CD4-positive, alpha-beta T cell treated with Interleukin-17A for 1 hour (primary cell): ENCODE results near the gene MREG.
"Not testable (repeated sequence)": the region's sequence is repeated elsewhere in the genome, so short reads cannot be mapped to it uniquely, and the experiment has no call there.

Experiments
- DNase-seq: peaks from one replicate; pipeline ENCODE4 v3.0.0-alpha.2; 2020

The MREG gene

DNA sequence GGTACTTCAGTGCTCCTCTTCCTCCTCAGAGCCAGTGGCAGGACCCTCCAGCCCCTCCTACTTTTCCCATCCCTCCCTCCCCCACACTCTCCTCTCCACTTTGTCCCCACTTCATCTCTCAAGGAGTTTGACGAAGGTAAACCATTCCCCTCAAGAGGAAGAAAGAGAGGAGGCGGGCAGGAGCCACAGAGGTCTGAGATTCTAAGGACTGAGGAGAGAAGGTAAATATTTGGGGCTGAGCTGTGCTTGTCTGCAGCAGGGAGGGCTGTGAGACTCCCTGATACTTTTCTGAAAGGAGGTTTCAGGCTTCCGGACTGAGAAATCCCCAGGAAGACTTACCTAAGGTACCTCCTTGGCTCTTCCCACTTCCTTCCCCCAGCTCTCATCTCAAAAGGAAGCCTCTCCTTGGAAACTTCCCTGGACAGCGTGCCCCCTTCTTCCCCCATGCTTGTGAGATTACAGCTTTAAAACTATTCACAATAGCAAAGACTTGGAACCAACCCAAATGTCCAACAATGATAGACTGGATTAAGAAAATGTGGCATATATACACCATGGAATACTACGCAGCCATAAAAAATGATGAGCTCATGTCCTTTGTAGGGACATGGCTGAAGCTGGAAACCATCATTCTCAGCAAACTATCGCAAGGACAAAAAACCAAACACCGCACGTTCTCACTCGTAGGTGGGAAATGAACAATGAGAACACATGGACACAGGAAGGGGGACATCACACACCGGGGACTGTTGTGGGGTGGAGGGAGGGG, 55.8 kb downstream of the MREG start:
- DNase-seq, result not testable (repeated sequence)

DNA sequence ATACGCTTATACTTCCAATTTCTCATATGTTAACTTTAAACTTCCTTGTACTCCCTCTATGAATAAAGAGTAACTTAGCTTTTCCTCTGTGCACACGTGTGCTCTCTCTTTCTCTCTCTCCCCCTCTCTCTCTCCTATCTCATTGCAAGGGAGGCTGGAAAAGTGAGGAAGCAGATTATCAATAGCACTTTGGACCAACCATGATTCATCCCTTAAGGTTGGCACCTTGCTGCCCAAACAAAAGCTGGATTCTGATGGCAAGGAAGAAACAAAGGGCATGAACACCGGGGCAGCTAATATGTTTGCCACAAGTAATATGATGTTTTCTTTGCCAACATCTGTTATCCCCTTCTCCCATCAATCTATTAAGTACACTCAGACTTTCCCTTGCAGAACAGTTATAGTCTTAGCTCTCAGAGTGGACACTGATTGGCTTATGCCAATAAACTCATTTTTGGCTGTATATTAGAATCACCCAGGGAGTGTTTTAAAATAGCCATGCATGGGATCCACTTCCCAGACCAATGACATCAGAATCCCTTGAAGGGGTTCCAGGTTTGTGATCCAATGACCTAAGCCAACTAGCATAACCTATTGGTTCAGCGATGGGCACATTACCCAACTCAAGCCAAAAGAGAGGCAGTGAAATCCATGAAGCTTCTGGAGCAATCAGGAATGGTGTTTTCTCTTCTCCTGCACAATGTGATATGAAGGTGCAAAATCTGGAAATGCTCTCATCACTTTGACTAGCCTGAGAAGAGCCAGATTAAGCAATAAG, 60.3 kb downstream of the MREG start:
- DNase-seq, result no peak

- DNase-seq, result no peak
Measured at GRCh38 chr2:215951558-215951957, 61.8 kb downstream of the MREG start.

DNA sequence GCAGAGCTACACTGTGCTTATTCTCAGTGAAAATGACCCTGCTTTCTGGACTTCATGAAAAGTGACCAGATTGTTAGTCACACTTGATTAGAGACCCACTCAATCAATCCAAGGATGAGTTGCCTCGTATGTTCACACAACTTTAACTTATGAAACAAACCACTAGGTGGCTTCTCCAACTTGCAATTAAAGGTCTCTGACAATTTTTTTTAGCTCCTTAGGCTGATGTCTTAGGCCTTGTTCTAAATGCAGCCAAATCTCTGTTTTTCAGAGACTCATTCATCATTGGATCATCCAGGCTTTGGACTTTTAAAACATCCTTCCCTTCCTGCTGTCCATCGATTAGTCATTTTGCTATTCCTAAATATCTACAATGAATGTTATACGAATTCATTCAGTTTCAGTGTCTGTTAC, 63.4 kb downstream of the MREG start:
- peak; percentile 51 for DNase-seq

- DNase-seq, result no peak
Measured at GRCh38 chr2:215948051-215948450, 65.3 kb downstream of the MREG start.

DNA sequence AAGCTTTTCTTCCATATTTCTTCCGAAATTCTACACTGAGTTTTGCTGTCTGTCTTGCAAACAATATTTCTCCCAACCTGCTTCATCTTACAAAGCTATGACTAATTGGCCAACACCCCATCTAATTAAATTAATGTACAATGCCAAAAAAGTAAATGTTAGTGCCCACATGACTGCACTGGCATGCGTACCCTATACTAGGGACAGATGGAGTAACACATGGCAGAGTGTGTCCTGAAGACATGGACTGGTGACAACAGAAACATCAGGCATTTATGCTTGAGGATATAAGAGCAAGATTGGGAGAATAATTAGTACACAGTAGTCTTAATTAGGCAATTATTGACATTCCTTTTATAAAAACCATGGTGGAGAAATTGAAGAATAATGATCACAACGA, 66.8 kb downstream of the MREG start:
- no peak for DNase-seq

GRCh38 chr2:215942194-215942593, 71.2 kb downstream of the MREG start:
- DNase-seq, result no peak

- no peak for DNase-seq
Measured at GRCh38 chr2:215941726-215942125, 71.6 kb downstream of the MREG start.

GRCh38 chr2:215940645-215941184, 72.6 kb downstream of the MREG start:
- DNase-seq, result no peak

GRCh38 chr2:215937190-215937589, 76.2 kb downstream of the MREG start:
- DNase-seq, result no peak

DNA sequence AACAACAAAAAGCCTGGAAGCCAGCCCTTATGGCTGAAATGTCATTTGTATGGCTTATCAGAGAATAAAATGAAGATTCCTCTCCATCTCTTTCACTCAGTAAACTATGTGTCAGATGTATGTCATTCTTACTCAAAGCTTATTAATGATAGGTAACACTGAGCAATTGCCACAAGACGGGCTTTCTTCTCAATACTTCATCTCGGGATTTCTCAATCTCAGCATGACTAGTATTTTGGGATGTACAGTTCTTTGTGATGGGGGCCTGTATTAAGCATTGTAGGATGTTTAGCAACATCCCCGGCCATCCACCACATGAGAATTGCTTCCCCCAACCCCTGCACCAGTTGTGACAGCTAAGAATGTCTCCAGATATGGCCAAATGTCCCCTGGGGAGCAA, 80.2 kb downstream of the MREG start:
- DNase-seq, result no peak

- peak; percentile 55 for DNase-seq
Measured at GRCh38 chr2:215931256-215931903, 82.0 kb downstream of the MREG start.

- no peak for DNase-seq
Measured at GRCh38 chr2:215930505-215931253, 82.7 kb downstream of the MREG start.

- DNase-seq, result no peak
Measured at GRCh38 chr2:215929602-215930335, 83.6 kb downstream of the MREG start.

DNA sequence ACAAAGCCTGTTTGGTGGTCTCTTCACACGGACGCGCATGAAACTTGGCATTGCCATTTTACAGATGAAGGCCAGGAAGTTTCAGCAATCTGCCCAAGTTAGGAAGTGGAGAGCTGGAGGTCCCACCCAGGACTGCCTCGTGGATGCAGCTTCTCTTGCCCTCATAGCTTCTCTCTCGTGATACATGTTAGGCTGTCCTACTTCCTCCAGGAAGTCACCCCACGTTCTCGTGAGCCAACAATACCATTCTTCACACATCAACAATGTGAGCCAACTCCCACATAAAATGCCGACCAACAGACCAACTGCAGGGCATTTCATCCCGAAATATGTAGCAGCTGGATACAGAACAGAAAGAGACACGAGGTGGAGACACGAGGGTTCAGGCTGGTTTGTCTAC, 85.3 kb downstream of the MREG start:
- no peak for DNase-seq

- DNase-seq, result not testable (repeated sequence)
Measured at GRCh38 chr2:215926992-215927391, 86.4 kb downstream of the MREG start.

GRCh38 chr2:215921895-215922294, 91.5 kb downstream of the MREG start:
- no peak for DNase-seq

DNA sequence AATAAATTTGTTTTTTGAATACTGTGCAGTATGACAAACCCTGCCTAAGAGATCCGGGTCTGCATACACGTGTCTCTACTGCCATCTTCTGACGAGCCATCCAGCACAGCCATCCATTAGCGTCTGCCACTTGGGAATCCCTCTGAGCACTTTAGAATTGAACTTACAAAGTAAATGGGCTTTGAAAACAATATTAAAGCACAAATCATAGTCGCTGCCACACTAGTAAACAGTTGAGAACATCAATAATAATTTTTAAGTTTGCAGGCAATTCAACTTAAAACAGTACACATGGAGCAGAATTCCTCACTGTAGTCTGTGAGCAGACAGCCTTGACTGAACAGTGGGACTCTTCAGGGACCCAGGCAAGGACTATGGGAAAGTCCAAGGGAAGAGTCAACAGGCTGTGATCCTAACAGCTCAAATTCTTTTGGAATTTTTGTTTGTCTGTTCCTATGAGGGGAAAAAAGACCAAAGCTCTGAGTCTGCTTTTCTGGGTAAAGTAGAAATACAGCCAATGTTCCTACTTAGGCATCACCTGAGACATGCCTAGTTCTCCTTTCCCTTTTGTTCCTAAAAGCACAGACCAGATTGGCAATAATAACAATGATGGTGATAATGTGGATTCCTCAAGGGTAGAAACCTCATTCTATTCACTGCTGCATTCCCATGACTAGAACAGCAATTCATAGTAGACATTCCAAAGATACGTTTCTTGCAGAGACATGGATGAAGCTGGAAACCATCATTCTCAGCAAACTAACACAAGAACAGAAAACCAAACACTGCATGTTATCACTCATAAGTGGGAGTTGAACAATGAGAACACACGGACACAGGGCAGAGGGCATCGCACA, 92.9 kb downstream of the MREG start:
- DNase-seq, result peak; percentile 59

DNA sequence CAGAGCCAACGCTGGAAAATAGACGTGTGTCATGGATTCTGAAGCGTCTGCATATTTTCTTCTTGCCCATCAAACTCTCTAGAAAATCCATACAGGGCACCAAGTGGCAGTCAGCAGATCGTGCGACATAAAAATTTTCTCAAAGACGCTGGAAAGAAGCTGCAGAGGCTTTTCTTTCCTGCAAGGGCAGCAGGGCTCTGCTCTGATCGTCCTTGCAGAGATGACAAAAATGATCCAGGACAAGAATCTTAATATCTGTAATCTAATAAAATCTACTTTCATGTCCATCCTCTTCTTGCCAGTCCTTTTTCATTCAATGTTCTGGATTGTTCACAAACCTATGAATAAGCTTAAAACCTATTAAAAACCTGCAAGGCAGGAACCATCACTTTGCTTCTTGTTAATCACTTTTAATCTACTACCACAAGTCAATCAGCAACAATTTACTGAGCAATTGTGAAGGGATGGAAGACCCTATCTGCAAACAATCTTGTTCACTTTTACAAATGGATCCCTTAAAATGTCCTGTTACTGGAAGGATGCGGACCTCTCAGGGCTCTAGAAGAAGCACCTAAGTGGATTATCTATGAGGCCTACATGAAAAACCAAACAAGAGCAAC, 93.6 kb downstream of the MREG start:
- DNase-seq, result no peak

GRCh38 chr2:215918901-215919599, 94.3 kb downstream of the MREG start:
- DNase-seq, result no peak
